GM19463 (cell line): ENCODE data around the gene HOXC10.
A peak's percentile ranks its signal among the peaks of the same experiment; 100 is the strongest.

Experiments
- ATAC-seq: cut with Tn5 transposase; IDR thresholded peaks from one replicate; pipeline ENCODE4 v1.9.1; 2021; ENCODE audit warnings: mild to moderate bottlenecking, moderate library complexity; ENCODE audit not compliant: unreplicated experiment

Gene HOXC10

GRCh38 chr12:54011665-54012532, 27.0 kb downstream of the HOXC10 start:
- ATAC-seq = no peak

- ATAC-seq = no peak
These were observed 27.9 kb downstream of the HOXC10 start for GRCh38 chr12:54012631-54013409.

- no peak for ATAC-seq
These were observed 29.6 kb downstream of the HOXC10 start for GRCh38 chr12:54014377-54015017.

- no peak for ATAC-seq
These were observed 30.3 kb downstream of the HOXC10 start for GRCh38 chr12:54015018-54015931.

GRCh38 chr12:54016051-54016450, 31.1 kb downstream of the HOXC10 start:
- ATAC-seq = no peak

GRCh38 chr12:54016478-54016964, 31.6 kb downstream of the HOXC10 start:
- no peak for ATAC-seq

GRCh38 chr12:54017027-54017788, 32.3 kb downstream of the HOXC10 start:
- ATAC-seq = peak; percentile 28

- peak; percentile 84 for ATAC-seq
These were observed 33.0 kb downstream of the HOXC10 start for GRCh38 chr12:54017878-54018467.

- no peak for ATAC-seq
These were observed 33.6 kb downstream of the HOXC10 start for GRCh38 chr12:54018468-54018984.

GRCh38 chr12:54019091-54019811, 34.3 kb downstream of the HOXC10 start:
- no peak for ATAC-seq

GRCh38 chr12:54019924-54020590, 35.1 kb downstream of the HOXC10 start:
- no peak for ATAC-seq

GRCh38 chr12:54020591-54021405, 35.9 kb downstream of the HOXC10 start:
- ATAC-seq = no peak

GRCh38 chr12:54021432-54022013, 36.6 kb downstream of the HOXC10 start:
- no peak for ATAC-seq

GRCh38 chr12:54022960-54023884, 38.3 kb downstream of the HOXC10 start:
- ATAC-seq = no peak

GRCh38 chr12:54024127-54024526, 39.2 kb downstream of the HOXC10 start:
- ATAC-seq = no peak
